NCI-H146 (cell line): Measurements from ENCODE around the gene MAP7D1.
A peak's percentile ranks its signal among the peaks of the same experiment; 100 is the strongest.
"Not testable (repeated sequence)": the region's sequence is repeated elsewhere in the genome, so short reads cannot be mapped to it uniquely, and the experiment has no call there.

Experiments used
- DNase-seq: peaks from one replicate; lab custom pipeline; 2025; lab: John Stamatoyannopoulos, UW

Gene MAP7D1

GRCh38 chr1:36151845-36152203 is 4.1 kb upstream of the MAP7D1 start:
- DNase-seq = no peak

- no peak for DNase-seq
These were observed 2.5 kb upstream of the MAP7D1 start for GRCh38 chr1:36153476-36153875.

GRCh38 chr1:36154335-36154734 is 1.6 kb upstream of the MAP7D1 start:
- DNase-seq = no peak

- no peak for DNase-seq
These were observed 1.1 kb upstream of the MAP7D1 start for GRCh38 chr1:36154765-36155407.

- peak; percentile 62 for DNase-seq
These were observed 562 bp downstream of the MAP7D1 start for GRCh38 chr1:36156329-36157114.

- no peak for DNase-seq
These were observed 1.3 kb downstream of the MAP7D1 start for GRCh38 chr1:36157115-36157903.

- no peak for DNase-seq
These were observed 2.2 kb downstream of the MAP7D1 start for GRCh38 chr1:36157973-36158826.

- not testable (repeated sequence) for DNase-seq
These were observed 2.9 kb downstream of the MAP7D1 start for GRCh38 chr1:36158827-36159252.

- DNase-seq = no peak
These were observed 3.8 kb downstream of the MAP7D1 start for GRCh38 chr1:36159614-36160387.

- DNase-seq = no peak
These were observed 4.5 kb downstream of the MAP7D1 start for GRCh38 chr1:36160388-36160948.

- DNase-seq = peak; percentile 6
These were observed 5.1 kb downstream of the MAP7D1 start for GRCh38 chr1:36160949-36161485.

GRCh38 chr1:36161641-36162531 is 5.9 kb downstream of the MAP7D1 start:
- no peak for DNase-seq

GRCh38 chr1:36162680-36163239 is 6.8 kb downstream of the MAP7D1 start:
- no peak for DNase-seq

- no peak for DNase-seq
These were observed 7.5 kb downstream of the MAP7D1 start for GRCh38 chr1:36163426-36163825.

- DNase-seq = no peak
These were observed 8.4 kb downstream of the MAP7D1 start for GRCh38 chr1:36164361-36164760.

- DNase-seq = no peak
These were observed 9.2 kb downstream of the MAP7D1 start for GRCh38 chr1:36165145-36165544.

GRCh38 chr1:36166136-36166535 is 10.2 kb downstream of the MAP7D1 start:
- no peak for DNase-seq

- no peak for DNase-seq
These were observed 11.3 kb downstream of the MAP7D1 start for GRCh38 chr1:36166938-36167905.
